ENCODE data around the gene VPS45.

VPS45 gene

DNA sequence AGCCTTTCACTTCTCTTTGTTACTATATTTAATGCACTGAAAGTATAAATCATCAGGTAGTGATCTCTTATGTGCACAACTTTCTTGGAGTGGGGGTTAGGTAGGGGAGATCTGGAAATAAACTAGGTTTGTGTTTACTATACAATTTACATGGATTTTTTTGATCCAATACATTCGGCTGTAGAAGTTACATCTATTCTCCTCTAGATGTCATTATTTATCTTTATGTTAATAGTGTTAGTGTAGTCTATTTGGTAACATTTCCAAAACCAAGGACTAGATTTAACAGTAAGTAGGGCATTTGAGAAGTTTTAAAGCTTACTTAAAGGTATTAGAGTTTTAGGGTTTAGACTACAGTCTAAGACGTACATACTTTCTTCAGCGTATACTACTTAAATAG lies 5.4 kb downstream of the VPS45 start:
- DNase-seq (ENCODE audit: low spot score): no peak

GRCh38 chr1:150073516-150073915 lies 5.9 kb downstream of the VPS45 start:
- no peak for DNase-seq (ENCODE audit: low spot score)

GRCh38 chr1:150076066-150076465 lies 8.5 kb downstream of the VPS45 start:
- DNase-seq (ENCODE audit: low spot score): no peak

GRCh38 chr1:150076985-150077384 lies 9.4 kb downstream of the VPS45 start:
- DNase-seq (ENCODE audit: low spot score): no peak

DNA sequence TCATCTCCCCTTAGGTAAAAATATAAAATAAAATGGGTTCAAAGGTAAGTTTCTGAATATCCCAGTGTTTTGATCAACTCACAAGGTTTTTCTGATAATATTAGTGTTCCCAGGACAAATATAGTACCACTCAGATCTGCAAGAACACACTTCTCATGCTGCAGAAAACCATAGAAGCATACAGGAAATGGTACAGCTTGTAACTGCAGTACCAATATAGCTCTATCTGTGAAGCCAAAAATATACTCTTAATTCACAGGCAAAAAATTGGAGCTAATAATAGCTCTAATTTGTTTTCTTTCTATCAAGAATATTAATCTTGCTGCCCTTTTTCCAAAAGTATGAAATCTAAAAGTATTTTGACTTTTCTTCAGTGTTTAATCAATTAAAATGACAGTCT lies 13.2 kb downstream of the VPS45 start:
- no peak for DNase-seq (ENCODE audit: low spot score)

DNA sequence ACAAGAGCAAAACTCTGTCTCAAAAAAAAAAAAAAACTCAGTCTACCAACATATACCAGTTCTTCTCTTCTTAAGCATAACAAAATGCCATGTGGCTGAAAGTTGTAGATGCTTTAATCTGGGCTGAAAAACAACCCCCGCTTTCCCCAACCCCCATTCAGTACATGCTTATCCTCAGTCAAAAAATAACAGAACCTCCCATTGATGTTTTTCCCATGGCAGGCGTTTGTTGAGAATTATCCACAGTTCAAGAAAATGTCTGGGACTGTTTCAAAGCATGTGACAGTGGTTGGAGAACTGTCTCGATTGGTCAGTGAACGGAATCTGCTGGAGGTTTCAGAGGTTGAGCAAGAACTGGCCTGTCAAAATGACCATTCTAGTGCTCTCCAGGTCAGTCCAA lies 14.9 kb downstream of the VPS45 start:
- no peak for DNase-seq (ENCODE audit: low spot score)

GRCh38 chr1:150083907-150084306 lies 16.3 kb downstream of the VPS45 start:
- DNase-seq (ENCODE audit: low spot score): no peak

- DNase-seq (ENCODE audit: low spot score): no peak
Measured at GRCh38 chr1:150085406-150085805, 17.8 kb downstream of the VPS45 start.

- DNase-seq (ENCODE audit: low spot score): no peak
Measured at GRCh38 chr1:150087415-150087814, 19.8 kb downstream of the VPS45 start.

DNA sequence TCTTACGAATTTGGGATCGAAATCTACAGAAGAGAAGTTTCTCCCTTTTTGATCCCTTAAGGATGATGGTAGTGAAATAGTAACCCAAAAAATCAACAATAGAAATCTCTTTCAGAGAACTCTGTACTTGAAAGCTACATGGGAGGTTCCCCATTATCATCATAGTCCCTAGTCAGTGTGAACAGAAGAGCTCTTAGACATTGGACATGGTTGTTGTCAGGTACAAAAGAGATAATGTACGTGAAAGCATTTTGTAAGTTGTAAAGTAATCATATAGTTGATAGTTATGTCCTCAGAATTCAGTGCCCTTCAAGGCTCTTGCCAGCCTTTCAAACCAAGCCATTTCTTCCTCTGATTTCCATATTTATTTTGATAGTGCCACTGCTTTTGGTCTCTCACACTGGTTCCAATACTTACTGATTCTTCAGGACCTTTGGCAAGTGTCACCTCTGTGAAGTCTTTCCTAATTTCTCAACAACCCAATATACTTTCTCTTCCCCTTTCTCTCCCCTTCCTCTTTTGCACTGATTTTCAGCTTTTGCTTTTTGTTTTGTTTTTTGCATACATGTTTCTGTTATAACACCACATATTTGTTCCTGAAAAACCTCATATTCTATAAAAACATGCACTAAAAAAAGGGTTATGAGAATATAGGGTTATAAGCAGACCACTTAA lies 22.4 kb downstream of the VPS45 start:
- no peak for DNase-seq (ENCODE audit: low spot score)

- DNase-seq (ENCODE audit: low spot score): no peak
Measured at GRCh38 chr1:150092180-150092791, 24.7 kb downstream of the VPS45 start.

- no peak for DNase-seq (ENCODE audit: low spot score)
Measured at GRCh38 chr1:150093805-150094204, 26.2 kb downstream of the VPS45 start.

DNA sequence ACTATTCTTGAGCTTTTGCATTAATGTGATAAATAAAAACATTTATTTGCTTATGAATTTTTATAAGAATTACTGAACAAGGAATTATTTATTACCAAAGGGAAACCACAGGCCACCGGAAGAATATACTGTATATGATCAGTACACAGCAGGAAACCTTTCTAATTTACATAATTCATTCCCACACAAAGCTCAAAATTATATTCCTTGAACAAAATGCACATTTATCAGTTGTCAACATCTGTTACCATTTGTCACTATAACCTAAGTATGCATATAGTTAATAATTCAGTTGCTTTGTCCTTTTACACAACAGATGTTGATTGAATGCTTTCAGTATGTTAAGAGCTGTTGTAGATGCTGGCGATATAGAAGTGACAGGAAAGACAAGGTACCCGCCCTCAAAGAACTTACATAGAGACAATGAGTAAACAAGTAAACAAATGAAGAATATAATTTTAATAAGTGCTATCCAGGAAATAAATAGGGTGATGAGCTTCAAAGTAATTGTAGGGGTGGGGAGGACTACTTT lies 27.2 kb downstream of the VPS45 start:
- no peak for DNase-seq (ENCODE audit: low spot score)

DNA sequence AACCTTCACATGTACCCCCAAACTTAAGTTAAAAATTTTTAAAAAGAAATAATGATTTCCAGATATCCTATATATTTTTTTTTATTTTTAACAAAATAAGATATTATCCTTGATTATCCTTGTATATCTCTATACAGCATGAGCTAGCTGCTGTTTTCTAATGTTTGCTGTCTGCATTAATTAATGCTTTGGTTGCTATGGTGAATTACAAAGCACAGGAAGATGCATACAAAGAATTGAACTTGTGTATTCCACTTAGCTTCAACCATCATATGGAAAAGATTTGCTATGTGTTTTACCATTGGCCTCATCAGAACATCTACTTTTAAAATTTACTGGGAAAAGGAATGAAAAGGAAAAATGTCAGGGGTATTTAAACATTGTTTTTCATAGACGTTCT lies 35.4 kb downstream of the VPS45 start:
- no peak for DNase-seq (ENCODE audit: low spot score)

DNA sequence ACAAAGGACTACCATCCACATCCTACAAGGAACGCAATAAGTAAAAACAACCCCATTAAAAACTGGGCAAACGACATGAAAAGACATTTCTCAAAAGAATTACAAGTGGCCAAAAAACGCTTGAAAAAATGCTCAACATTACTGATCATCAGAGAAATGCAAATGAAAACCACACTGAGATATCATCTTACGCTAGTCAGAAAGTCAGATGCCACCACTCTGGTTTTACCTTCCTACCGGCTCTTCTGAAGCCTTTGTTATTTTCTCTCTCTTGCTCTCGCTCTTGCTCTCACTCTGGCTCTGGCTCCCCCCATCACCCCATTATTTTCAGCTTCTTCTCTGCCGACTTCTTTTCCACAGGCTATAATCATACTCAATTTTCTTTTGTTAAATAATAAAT lies 38.8 kb downstream of the VPS45 start:
- DNase-seq (ENCODE audit: low spot score): no peak

DNA sequence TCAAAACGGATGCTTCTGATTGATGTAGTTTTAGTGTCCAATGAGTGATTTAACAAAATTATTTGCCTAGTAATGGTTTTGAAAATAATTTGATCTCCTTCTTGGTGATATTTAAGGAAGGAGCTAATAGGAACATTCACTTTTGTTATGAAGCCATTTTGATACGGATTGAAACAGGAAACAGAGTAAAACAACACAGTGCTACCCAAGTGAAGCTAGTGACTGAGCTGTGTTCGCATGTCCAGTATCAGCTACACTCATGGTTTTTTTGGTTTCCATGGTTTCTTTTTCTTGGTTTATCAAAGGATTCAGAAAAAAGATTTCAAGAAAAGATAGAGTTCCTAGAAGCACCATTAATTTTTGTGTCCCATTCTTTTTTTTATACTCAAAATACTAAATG lies 42.0 kb downstream of the VPS45 start:
- no peak for DNase-seq (ENCODE audit: low spot score)

DNA sequence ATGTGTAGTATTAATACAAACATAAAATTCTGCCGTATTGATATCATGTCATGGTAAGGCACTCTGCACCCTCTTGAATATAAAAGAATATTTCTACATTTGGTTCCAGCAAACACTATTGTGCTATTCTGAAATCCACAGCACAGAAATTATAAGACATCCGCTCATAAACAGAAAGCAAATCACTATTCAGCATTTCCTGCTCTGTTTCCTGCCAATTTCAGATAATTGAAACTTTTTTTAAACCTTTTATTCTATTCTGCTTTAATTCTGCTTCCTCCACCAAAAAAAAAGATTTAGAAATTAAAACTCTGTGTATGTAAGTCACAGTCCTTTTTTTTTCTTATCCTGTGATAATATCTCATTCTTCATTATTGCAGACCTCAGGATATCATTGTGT lies 42.5 kb downstream of the VPS45 start:
- no peak for DNase-seq (ENCODE audit: low spot score)

- DNase-seq (ENCODE audit: low spot score): no peak
Measured at GRCh38 chr1:150111670-150112069, 44.1 kb downstream of the VPS45 start.

GRCh38 chr1:150115121-150115520 lies 47.5 kb downstream of the VPS45 start:
- no peak for DNase-seq (ENCODE audit: low spot score)

DNA sequence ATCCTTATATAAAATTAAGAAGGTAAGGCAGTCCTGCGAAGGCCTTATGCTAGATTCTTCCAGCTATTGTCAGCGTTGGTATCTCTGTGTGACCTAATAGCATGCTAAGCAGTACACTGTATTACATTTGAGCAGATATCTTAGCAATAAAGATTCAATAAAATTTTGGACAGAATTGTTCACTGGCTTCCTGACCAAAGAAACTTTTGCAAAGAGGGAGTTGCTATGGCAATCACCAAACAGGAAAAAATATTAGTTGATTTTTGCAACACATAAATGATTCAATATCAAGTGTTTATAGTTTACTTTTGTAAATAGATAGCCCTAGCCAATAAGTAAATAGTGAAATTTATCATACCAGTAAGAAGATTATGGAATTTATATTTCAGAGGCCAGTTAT lies 51.1 kb downstream of the VPS45 start:
- DNase-seq (ENCODE audit: low spot score): no peak

GRCh38 chr1:150121236-150121862 lies 53.8 kb downstream of the VPS45 start:
- no peak for DNase-seq (ENCODE audit: low spot score)

DNA sequence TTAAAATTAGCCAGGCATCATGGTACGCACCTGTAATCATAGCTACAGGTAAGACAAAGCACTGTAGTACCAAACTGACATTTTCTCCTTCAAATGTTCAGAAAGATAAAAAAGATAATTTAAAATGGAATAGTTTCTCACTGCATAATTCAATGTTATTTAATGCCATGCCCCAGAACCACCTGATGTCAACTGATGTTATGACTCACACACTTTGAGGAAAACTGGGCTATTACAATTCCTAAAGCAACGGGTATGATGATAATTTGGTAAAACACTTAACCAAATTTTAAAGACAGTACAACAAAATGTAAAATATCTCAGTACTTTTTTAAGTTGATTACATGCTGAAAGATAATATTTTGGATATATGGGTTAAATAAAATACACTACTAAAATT lies 59.2 kb downstream of the VPS45 start:
- DNase-seq (ENCODE audit: low spot score): no peak

DNA sequence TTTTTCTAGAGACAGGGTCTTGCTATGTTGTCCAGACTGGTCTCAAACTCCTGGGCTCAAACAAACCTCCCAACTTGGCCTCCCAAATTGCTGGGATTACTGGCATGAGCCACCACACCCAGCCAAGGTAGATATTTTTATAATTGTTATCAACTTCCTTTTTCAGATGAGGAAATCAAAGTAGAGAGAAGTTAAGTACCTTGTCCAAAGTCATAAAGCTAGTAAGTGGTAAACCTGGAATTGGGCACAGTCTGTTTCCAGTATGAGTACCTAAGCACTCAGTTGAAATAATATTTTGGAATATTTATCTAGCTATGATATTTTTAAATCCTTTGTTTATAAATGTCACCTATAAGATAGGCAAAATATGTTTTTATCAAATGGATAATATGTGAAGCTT lies 59.9 kb downstream of the VPS45 start:
- no peak for DNase-seq (ENCODE audit: low spot score)

DNA sequence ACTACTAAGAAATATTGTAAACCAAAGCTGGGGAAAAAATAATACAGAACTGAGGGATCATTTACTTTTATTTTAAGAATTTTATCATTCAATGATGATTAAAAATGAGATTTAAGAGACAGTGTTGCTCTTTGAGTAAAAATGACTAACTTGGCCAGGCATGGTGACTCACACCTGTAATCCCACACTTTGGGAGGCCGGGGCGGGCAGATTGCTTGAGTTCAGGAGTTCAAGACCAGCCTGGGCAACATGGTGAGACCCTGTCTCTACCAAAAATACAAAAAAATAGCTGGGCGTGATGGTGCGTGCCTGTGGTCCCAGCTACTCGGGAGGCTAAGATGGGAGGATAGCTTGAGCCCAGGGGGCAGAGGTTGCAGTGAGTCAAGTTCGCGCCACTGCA lies 60.3 kb downstream of the VPS45 start:
- no peak for DNase-seq (ENCODE audit: low spot score)
